ENCODE data around the gene CDKAL1. TPM values are rescaled to one million over a fixed set of nuclear protein-coding genes. Genes with fewer than 3 reads are reported as not detected.

The CDKAL1 gene
- total RNA-seq, 1 experiment from 2014 or later = 20.6 TPM

DNA sequence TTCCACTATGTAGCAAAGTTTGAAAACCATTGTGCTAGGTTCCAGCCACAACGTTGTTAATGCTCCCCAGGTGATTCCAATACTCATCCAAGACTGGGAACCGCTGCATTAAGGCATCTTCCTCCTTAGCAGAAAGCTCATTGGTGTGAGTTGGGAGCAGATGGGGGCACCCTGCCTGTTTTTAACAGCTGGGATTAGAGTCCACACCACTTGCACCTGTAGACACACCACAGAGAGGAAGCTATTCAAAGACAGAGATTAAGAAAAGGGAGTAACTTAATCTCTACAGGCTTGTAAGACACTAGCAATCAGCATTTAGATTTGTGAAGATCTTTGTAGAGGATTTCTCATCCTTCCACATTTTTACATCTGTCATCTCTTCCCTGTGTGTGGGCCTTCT, 725.4 kb downstream of the CDKAL1 start:
- Mint-ChIP-seq H3K4me3 (no peak overlapping the region), H3K9me3 (peaks cover 11% of the 10 kb centered on the region), H3K4me1 (peaks cover 14% of the 10 kb centered on the region), H3K36me3 (peaks cover 2% of the 10 kb centered on the region; the same call in 1 of the 2 replicates), H3K27ac (no peak overlapping the region), H3K27me3 (ENCODE audit: low read depth) (no peaks in the 10 kb centered on the region)
- CTCF ChIA-PET = interaction anchor here (0.6 kb wide), 2 partner anchors 16 to 31 kb away, joined by 7 read pairs; no protein-coding TSS in a partner anchor
- ATAC-seq (no peak), DNase-seq (ENCODE audit: low spot score) (no peak)
- no peak for TF ChIP-seq EMX1 (CRISPR knock-in tag; IDR thresholded peaks at IDR 0.05)
- no peak for TF ChIP-seq ZNF138 (CRISPR knock-in tag; conservative IDR thresholded peaks at IDR 0.05)
- no peak for TF ChIP-seq SMAD3 (CRISPR knock-in tag; IDR thresholded peaks at IDR 0.05; ENCODE audit: borderline replicate concordance)
- TF ChIP-seq, protein P1, sequence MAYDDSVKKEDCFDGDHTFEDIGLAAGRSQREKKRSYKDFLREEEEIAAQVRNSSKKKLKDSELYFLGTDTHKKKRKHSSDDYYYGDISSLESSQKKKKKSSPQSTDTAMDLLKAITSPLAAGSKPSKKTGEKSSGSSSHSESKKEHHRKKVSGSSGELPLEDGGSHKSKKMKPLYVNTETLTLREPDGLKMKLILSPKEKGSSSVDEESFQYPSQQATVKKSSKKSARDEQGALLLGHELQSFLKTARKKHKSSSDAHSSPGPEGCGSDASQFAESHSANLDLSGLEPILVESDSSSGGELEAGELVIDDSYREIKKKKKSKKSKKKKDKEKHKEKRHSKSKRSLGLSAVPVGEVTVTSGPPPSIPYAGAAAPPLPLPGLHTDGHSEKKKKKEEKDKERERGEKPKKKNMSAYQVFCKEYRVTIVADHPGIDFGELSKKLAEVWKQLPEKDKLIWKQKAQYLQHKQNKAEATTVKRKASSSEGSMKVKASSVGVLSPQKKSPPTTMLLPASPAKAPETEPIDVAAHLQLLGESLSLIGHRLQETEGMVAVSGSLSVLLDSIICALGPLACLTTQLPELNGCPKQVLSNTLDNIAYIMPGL (CRISPR knock-in tag; IDR thresholded peaks at IDR 0.05) = no peak
- TF ChIP-seq, protein P2, sequence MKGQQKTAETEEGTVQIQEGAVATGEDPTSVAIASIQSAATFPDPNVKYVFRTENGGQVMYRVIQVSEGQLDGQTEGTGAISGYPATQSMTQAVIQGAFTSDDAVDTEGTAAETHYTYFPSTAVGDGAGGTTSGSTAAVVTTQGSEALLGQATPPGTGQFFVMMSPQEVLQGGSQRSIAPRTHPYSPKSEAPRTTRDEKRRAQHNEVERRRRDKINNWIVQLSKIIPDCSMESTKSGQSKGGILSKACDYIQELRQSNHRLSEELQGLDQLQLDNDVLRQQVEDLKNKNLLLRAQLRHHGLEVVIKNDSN (CRISPR knock-in tag; IDR thresholded peaks at IDR 0.05) = no peak
- no peak for TF ChIP-seq NR1H2 (CRISPR knock-in tag; IDR thresholded peaks at IDR 0.05)
- TF ChIP-seq OVOL2 (CRISPR knock-in tag; IDR thresholded peaks at IDR 0.05; ENCODE audit: borderline replicate concordance) = no peak
- TF ChIP-seq, protein P3, sequence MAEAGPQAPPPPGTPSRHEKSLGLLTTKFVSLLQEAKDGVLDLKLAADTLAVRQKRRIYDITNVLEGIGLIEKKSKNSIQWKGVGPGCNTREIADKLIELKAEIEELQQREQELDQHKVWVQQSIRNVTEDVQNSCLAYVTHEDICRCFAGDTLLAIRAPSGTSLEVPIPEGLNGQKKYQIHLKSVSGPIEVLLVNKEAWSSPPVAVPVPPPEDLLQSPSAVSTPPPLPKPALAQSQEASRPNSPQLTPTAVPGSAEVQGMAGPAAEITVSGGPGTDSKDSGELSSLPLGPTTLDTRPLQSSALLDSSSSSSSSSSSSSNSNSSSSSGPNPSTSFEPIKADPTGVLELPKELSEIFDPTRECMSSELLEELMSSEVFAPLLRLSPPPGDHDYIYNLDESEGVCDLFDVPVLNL (CRISPR knock-in tag; IDR thresholded peaks at IDR 0.05; ENCODE audit: borderline replicate concordance, low read depth) = no peak
- TF ChIP-seq, protein P4, sequence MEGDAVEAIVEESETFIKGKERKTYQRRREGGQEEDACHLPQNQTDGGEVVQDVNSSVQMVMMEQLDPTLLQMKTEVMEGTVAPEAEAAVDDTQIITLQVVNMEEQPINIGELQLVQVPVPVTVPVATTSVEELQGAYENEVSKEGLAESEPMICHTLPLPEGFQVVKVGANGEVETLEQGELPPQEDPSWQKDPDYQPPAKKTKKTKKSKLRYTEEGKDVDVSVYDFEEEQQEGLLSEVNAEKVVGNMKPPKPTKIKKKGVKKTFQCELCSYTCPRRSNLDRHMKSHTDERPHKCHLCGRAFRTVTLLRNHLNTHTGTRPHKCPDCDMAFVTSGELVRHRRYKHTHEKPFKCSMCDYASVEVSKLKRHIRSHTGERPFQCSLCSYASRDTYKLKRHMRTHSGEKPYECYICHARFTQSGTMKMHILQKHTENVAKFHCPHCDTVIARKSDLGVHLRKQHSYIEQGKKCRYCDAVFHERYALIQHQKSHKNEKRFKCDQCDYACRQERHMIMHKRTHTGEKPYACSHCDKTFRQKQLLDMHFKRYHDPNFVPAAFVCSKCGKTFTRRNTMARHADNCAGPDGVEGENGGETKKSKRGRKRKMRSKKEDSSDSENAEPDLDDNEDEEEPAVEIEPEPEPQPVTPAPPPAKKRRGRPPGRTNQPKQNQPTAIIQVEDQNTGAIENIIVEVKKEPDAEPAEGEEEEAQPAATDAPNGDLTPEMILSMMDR (IDR thresholded peaks at IDR 0.05) = no peak
- no peak for TF ChIP-seq MYBL2 (CRISPR knock-in tag; IDR thresholded peaks at IDR 0.05)
- TF ChIP-seq, protein P5, sequence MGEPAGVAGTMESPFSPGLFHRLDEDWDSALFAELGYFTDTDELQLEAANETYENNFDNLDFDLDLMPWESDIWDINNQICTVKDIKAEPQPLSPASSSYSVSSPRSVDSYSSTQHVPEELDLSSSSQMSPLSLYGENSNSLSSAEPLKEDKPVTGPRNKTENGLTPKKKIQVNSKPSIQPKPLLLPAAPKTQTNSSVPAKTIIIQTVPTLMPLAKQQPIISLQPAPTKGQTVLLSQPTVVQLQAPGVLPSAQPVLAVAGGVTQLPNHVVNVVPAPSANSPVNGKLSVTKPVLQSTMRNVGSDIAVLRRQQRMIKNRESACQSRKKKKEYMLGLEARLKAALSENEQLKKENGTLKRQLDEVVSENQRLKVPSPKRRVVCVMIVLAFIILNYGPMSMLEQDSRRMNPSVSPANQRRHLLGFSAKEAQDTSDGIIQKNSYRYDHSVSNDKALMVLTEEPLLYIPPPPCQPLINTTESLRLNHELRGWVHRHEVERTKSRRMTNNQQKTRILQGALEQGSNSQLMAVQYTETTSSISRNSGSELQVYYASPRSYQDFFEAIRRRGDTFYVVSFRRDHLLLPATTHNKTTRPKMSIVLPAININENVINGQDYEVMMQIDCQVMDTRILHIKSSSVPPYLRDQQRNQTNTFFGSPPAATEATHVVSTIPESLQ (CRISPR knock-in tag; IDR thresholded peaks at IDR 0.05) = no peak
- TF ChIP-seq TP53 (CRISPR knock-in tag; IDR thresholded peaks at IDR 0.05) = no peak
- TF ChIP-seq ELF4 (CRISPR knock-in tag; IDR thresholded peaks at IDR 0.05; ENCODE audit: low read depth) = no peak
- POLR2A ChIA-PET = no interaction called here

GRCh38 chr6:21262504-21262903, 728.2 kb downstream of the CDKAL1 start:
- POLR2A ChIA-PET = no interaction called here
- H3K4me1 Mint-ChIP-seq = peaks cover 15% of the 10 kb centered on the region
- no peak for ATAC-seq
- CTCF ChIA-PET = no interaction called here
- no peaks in the 10 kb centered on the region for H3K36me3 Mint-ChIP-seq
- H3K27ac Mint-ChIP-seq = no peak overlapping the region
- H3K27me3 Mint-ChIP-seq (ENCODE audit: low read depth) = no peaks in the 10 kb centered on the region
- H3K9me3 Mint-ChIP-seq = peaks cover 13% of the 10 kb centered on the region
- no peak overlapping the region for H3K4me3 Mint-ChIP-seq
- no peak for DNase-seq (ENCODE audit: low spot score)
- no peak for TF ChIP-seq TEAD4 (CRISPR knock-in tag; IDR thresholded peaks at IDR 0.05)
- no peak for TF ChIP-seq ETV6 (CRISPR knock-in tag; IDR thresholded peaks at IDR 0.05)
- TF ChIP-seq SMAD4 (CRISPR knock-in tag; IDR thresholded peaks at IDR 0.05) = no peak
- TF ChIP-seq, protein P4 (IDR thresholded peaks at IDR 0.05) = no peak
- TF ChIP-seq OVOL2 (CRISPR knock-in tag; IDR thresholded peaks at IDR 0.05; ENCODE audit: borderline replicate concordance) = no peak
- TF ChIP-seq MXD4 (CRISPR knock-in tag; IDR thresholded peaks at IDR 0.05; ENCODE audit: borderline replicate concordance) = no peak
- TF ChIP-seq, protein P6, sequence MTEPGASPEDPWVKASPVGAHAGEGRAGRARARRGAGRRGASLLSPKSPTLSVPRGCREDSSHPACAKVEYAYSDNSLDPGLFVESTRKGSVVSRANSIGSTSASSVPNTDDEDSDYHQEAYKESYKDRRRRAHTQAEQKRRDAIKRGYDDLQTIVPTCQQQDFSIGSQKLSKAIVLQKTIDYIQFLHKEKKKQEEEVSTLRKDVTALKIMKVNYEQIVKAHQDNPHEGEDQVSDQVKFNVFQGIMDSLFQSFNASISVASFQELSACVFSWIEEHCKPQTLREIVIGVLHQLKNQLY (CRISPR knock-in tag; IDR thresholded peaks at IDR 0.05) = no peak
- TF ChIP-seq CBFB (CRISPR knock-in tag; IDR thresholded peaks at IDR 0.05; ENCODE audit: low read depth) = no peak
- TF ChIP-seq, protein P7, sequence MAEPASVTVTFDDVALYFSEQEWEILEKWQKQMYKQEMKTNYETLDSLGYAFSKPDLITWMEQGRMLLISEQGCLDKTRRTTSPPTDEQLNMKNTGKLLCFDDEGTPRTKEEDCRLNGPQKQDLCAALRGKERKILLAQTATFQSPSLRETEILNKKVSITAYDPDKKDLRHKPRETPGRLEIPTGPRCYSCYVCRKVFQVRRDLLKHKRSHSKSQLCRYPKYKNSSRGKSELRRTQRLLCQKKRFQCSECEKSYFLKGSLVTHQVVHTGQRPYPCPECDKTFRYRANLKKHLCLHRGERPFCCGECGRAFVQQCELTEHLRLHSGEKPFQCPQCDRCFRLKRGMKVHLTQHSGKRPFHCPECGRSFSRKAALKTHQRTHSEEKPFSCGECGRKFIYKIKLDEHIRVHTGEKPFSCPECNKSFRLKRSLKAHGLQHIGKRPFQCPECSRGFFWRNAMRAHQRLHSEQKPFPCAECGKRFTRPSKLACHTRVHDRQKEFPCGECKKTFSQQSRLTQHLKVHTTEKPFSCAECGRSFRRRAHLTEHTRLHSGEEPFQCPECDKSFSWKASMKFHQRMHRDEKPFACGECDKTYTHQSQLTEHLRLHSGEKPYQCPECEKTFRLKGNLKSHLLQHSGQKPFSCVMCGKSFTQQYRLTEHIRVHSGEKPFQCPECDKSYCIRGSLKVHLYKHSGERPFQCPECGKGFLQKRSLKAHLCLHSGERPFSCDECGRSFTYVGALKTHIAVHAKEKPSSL (CRISPR knock-in tag; conservative IDR thresholded peaks at IDR 0.05) = no peak
- TF ChIP-seq, protein P8, sequence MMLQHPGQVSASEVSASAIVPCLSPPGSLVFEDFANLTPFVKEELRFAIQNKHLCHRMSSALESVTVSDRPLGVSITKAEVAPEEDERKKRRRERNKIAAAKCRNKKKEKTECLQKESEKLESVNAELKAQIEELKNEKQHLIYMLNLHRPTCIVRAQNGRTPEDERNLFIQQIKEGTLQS (CRISPR knock-in tag; conservative IDR thresholded peaks at IDR 0.05) = no peak
